Raji (cell line): ENCODE measurements around the gene FUCA1.

Experiments
- POLR2A ChIP-seq: IDR thresholded peaks from 2 replicates; pipeline ENCODE4 v1.6.1; 2011; ENCODE audit warnings: low read depth, low read length, control low read depth; ENCODE audit not compliant: insufficient read depth

The FUCA1 gene

DNA sequence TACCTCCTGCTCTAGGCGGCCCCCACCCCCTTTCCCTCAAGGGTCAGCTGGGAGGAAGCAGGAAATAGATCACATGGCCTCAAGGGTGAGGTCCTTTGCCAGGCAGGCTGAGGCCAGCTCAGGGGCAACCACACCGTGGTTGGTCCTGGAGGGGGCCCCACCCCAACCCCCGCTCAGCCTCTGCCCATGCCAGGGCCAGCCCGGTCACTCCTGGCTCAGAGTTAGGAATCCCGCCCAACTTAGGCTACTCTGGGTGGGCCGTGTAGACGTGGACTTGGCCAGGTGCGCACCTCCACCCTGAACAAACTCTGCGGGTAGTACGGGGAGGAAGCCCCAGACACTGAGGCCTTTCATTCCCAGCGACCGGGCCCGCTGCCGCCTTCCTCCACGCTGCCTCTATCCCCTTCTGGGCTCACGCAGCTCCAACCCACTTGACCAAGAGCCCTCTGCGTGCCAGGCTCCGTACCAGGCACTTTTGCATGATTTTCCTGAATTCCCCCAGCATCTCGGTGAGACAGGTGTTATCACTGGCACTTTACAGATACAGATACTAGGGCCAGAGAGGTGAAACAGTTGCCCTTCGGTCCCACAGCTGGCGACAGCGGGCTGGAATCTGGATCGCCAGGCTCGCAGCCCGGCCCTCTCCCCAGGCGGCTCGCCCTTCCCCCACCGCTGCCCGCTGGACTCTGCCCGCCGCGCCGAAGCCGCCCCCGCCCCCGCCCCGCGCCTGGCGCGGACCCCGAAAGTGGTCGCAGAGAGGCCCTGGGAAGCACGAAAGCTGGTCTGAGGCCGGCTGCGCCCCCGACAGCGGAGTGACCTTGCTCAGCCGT, 68.3 kb downstream of the FUCA1 start:
- TF ChIP-seq POLR2A, result peak; percentile 21; the same call in 1 of the 2 replicates

DNA sequence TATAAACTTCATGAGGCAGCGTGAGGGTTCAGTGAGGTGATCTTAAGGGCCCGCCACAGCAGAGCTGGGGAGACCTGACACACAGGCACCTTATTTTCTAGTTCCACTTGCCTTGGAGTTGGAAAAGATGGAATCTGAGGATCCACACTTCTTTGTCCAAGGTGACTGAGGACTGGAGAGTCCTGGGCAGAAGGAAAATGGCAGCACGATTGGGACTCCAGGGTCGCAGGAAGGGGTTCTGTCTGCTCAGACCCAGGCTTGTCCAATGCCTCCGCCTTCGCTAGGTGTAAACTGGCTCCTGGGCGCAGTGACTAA, 68.9 kb downstream of the FUCA1 start:
- no peak for TF ChIP-seq POLR2A

DNA sequence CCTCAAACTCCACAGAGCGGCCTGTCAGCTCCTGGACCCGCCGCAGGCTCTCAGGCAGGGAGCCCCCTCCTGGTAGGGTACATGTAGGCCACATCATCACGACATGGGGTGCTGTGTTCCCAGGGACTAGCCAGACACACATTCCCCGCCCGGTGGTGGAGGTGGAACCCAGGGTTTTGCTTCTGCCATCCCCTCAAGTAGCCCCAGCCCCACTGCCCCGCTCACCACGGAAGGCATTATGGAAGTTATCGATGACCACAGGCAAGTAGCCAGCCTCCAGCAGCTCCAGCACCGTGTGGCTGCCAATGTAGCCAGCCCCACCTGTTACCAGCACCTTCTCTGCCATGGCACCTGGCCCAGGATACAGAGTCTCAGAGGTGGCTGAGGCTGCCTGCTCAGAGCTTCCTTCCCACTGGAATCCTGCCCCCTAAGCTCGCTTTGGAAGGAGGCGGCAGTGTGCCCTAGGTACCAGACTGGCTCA, 69.4 kb downstream of the FUCA1 start:
- TF ChIP-seq POLR2A, result no peak

DNA sequence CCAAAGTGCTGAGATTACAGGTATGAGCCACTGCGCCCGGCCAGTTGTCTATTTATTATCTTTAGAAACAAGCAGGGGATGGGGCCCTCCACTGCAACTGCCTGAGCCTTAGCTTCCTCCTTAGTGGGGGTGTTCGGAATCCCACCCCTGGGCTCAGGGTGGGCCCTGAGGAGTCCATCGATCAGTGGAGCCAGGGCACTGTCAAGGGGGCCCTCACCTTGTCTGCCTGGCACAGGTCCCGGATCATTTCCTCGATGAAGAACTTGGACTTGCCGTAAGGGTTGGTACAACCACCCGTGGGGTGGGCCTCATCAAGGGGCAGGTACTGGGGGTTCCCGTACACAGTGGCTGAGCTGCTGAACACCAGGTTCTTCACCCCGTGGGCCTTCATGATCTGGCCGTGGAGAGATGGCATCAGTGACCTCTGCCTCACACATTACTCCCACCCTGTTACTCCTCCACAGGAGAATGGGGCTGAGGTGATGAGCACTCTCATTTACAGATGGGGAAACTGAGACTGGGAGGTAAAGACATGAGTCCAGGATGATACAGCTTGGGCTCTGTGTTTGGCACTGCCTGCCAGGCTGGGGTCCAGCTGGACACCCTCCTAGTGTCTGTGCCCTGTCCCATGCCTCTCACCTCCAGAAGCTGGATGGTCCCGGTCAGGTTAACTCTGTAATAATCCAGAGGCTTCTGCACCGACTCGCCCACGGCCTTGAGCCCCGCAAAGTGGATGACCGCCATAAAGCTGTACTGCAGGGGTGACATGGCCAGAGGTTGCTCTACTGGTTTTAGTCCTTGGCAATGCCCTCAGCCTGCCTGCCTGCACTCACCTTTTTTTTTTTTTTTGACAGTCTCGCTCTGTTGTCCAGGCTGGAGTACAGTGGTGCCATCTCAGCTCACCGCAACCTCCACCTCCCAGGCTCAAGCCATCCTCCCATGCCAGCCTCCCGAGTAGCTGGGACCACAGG, 70.3 kb downstream of the FUCA1 start:
- TF ChIP-seq POLR2A, result 0 out of 2 replicates have a peak, but pooled peaks have one; percentile 20

DNA sequence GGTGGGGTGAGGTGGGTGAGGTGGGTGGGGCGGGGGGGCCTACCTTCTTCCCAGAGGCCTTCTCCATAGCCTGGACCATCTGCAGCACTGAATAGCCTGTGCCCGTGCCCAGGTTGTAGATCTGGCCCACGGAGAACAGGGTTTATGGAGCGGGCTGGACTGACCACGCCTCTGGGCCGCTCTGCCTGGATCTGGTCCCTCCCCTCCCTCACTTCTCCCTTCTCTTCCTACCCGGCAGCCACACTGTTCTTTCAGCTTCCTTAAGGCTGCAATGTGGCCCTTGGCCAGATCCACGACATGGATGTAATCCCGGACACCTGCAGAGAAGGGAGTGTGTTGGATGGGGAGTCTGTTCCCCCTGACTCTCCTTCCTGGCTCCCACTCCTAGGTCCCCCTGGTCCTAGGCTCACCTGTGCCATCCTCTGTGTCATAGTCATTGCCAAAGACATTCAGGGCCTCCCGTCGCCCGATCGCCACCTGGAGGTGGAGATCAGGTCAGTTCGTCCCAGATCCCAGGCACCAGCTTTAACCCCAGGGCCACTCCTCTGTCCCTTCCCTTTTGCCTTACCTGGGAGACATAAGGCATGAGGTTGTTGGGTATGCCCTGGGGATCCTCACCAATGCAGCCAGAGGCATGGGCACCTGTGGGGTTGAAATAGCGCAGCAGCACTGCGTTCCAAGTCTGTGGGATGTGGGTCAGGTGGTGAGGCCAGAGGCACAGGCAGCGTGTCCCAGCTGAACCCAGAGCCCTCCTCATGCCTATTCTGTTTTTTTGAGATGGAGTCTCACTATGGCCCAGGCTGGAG, 71.4 kb downstream of the FUCA1 start:
- TF ChIP-seq POLR2A, result no peak

DNA sequence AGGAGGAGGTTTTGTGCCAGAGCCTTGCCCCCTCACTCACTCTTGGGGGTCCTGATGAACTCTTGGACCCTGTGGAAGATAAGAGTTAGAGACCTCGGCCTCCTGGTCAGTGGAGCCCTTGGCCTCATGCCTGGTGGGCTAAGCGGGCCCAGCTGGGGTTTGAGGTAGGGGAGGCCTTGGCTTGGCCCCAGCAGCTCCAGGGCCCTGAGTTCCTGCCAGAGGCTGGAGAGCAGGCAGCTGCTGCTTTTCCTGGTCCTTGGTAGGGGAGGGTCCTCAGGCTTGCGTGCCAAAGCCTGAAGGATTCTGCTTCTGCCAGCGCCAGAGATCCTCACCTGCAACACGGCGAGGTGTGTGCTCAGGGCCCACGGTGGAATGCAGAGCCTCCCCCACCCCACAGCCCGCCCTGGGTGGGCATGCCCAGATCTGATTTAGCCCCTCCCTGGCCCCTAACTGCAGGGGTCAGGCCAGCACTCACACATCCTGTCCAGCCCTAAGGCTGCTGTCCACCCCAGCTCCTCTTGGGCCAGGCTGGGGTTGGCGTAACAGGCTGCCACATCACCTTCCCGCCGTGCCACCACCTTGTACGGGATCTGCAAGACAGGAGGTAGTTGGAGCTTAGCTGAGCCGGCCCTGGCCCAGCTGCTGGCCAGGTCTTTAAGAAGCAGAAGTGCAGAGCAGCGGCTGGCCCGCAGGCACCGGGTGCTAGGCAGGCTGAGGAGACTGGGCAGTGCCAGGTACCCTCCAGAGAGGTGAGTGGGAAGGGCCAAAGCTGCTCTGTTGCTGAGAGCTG, 72.2 kb downstream of the FUCA1 start:
- TF ChIP-seq POLR2A, result no peak
